HG03571 (cell line): ENCODE measurements around the gene HSDL2.
A peak's percentile ranks its signal among the peaks of the same experiment; 100 is the strongest.
"Not testable (repeated sequence)": the region's sequence is repeated elsewhere in the genome, so short reads cannot be mapped to it uniquely, and the experiment has no call there.

ENCODE experiments used
- ATAC-seq: cut with Tn5 transposase; IDR thresholded peaks from one replicate; pipeline ENCODE4 v1.9.1; 2021; ENCODE audit not compliant: unreplicated experiment

The HSDL2 gene

DNA sequence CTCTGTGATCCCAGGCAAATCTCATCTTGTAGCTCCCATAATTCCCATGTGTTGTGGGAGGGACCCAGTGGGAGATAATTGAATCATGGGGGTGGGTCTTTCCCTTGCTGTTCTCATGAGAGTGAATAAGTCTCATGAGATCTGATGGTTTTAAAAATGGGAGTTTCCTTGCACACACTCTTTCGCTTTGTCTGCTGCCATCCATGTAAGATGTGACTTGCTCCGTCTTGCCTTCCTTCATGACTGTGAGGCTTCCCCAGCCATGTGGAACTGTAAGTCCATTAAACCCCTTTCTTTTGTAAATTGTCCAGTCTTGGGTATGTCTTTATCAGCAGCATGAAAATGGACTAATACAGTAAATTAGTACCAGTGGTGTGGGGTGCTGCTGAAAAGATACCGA is 14.7 kb upstream of the HSDL2 start:
- not testable (repeated sequence) for ATAC-seq

GRCh38 chr9:112366591-112366990 is 13.3 kb upstream of the HSDL2 start:
- ATAC-seq = no peak

GRCh38 chr9:112367465-112367864 is 12.4 kb upstream of the HSDL2 start:
- ATAC-seq = no peak

- ATAC-seq = no peak
These were observed 10.1 kb upstream of the HSDL2 start for GRCh38 chr9:112369817-112370216.

DNA sequence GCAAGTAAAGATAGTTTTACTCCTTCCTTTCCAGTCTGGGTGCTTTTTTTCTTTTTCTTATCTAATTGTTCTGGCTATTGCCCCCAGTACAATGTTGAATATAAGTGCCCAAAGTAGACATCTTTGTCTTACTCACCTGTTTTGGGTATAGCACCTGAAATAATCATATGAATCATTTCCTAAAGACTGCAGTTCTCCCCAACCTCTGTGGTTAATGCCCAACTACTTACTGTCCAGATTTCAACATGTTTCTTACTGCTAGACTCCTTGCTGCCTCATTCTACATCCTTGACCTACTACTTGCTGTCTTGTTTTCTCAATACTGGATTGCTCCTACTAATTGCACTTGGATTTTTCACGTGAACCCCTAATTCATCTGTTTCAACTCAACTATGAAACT is 8.8 kb upstream of the HSDL2 start:
- no peak for ATAC-seq

GRCh38 chr9:112373666-112374065 is 6.2 kb upstream of the HSDL2 start:
- ATAC-seq = not testable (repeated sequence)

- not testable (repeated sequence) for ATAC-seq
These were observed 5.7 kb upstream of the HSDL2 start for GRCh38 chr9:112374232-112374631.

GRCh38 chr9:112375361-112375760 is 4.5 kb upstream of the HSDL2 start:
- ATAC-seq = no peak

DNA sequence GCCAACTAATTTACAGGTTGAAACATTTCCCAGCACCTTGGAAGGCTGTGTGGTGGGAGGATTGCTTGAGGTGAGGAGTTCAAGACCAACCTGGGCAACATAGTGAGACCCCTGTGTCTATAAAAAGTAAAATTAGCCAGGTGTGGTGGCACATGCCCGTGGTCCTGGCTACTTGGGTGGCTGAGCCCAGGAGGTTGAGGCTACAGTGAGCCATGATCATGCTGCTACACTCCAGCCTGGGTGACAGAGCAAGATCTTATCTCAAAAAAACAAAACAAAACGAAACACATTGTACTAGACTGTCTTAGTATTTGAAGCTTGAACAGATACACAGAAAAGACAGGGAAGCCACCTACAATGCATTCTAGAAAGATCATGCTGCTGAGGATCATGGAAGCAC is 2.8 kb upstream of the HSDL2 start:
- no peak for ATAC-seq

DNA sequence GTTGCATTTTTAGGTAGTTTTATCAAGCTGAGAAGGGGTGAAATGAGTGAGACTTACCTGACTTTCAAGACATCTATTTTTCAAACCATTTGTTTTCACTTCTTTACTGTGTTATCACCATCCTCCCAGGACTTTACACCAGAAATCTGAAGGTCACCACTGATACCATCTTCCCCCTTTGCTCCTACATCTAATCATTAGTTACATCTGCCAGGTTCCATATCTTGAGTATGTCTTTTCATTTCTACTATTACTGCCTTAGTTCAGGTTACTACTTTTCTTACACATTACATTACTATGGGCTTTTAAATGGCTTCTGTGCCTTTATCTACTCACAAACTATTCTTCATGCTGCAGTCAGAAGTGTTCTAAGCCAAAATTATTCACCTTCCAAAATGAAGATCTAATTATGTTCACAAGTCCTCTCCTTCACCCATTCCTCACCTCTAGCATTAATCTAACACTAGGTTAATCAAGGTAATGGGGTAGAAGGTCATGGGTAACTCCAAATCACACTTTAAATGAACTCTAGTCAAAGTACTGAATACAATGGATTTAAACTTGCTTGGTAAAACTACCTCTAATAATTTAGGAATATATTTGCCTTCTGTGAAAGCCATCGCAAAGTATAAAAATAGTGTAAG is 2.1 kb upstream of the HSDL2 start:
- ATAC-seq = no peak

- peak; percentile 12 for ATAC-seq
These were observed 1.4 kb upstream of the HSDL2 start for GRCh38 chr9:112378328-112379176.

DNA sequence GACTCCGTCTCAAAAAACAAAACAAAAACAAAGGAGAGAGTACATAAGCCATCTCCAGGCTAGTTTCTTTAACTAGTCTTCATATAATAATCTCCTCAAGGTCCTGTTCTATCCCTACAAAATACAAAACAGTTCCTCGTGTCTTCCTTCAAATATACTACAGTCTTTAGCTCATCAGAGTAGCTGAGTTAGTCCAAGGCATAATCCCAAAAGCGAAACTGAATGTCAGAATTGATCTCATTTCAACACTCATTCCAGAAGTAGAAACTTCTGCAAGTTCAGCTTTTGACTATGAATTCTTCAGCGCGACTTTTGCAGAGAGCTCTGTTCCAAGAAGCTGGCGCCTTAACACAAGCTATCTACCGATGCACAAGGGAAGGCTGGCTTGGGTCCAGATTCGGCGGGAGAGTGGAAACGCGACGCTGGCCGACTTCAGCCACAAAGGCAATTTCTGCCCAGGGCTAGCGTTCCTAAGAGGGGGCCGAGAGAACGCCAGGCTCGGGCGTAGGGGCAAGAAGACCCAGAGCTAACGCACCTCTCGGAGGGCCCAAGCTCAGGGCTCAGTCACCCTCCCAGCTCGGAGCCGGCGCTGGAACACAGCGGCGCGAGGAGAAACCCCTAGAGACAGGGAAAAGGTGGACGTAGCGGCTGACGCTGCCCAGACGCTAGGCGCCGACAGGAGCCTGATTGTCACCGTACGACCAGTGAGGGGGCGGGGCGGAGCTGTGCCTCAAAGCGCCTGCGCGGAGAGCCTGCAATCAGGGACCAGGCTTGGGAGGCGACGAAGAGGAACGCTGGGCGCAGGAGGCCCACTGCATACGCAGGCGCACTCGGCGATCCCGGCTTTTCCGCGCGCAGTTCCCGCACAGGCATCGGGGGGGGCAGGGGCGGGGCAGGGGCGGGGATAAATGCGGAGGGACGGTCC is 469 bp upstream of the HSDL2 start:
- peak; percentile 82 for ATAC-seq

DNA sequence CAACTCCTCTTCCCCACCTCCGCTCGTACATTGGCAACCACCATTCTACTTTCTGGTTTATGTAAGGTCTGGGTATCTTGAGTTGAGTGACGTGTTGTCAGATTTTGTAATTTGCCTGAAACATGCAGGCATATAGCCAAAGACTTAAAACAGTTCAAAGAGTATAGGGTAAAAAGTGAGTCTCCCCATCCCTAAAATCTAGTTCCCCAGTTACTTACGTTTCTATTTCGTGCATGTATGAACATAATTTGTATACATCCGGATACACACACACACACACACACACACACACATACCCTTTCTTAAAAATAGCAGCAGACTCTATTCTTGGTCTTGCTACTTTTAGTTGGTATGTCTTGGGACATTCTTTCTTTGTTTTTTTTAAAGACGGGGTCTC is 915 bp downstream of the HSDL2 start:
- no peak for ATAC-seq

DNA sequence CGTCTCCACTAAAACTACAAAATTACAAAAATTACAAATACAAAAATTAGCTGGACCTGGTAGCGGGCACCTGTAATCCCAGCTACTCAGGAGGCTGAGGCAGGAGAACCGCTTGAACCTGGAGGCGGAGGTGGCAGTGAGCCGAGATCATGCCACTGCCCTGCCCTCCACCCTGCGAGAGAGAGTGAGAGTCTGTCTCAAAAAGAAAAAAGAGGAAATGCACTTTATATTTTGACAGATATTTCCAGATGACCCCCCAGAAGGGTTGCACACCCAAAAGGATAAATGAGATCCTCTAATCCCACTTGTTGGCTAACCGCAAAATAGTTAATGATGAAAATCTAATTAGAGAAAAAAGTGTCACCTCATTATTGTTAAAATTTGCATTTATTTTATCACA is 2.2 kb downstream of the HSDL2 start:
- no peak for ATAC-seq

DNA sequence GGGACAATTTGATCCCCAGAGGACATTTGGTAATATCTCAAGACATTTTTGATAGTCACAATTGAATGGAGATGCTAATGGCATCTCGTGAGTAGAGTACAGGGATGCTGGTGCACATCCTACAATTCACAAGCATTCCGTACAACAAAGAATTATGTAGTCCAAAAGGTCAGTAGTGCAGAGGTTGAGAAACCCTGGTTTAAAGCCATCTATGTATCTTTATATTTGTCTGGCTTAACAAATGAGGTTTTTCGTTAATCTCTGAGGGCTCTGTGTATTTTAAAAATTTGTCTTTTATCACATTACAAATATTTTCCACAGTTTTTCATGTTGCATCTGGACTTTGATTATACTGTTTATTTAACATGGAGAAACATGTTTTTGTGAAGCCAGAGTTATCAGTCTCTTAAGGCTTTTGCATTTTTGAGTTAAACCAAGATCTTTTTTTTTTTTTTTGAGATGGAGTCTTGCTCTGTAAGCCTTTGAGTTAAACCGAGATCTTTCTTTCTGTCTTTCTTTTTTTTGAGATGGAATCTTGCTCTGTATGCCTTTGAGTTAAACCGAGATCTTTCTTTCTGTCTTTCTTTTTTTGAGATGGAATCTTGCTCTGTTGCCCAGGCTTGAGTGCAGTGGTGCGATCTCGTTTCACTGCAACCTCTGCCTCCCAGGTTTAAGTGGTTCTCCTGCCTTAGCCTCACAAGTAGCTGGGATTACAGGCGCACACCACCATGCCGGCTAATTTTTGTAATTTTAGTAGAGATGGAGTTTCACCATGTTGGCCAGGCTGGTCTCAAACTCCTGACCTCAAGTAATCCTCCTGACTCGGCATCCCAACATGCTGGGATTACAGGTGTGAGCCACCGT is 2.8 kb downstream of the HSDL2 start:
- no peak for ATAC-seq

DNA sequence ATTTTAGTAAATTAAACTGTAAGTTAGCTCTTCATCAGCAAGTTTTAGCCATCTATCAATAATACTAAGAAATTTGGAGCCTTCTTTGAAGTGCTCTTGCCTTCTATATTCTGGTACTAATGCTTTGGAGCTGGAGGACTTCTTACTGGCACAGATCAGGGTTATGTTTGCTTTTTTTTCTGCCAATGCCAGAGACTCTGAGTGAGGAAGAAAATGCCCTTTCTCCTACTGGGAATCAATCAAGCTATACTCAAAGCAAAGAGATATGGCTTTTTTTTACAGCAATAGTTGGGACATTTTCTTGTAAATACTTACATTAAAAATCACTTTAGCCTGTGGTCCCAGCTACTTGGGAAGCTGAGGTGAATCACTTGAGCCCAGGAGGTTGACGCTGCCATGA is 4.3 kb downstream of the HSDL2 start:
- no peak for ATAC-seq

DNA sequence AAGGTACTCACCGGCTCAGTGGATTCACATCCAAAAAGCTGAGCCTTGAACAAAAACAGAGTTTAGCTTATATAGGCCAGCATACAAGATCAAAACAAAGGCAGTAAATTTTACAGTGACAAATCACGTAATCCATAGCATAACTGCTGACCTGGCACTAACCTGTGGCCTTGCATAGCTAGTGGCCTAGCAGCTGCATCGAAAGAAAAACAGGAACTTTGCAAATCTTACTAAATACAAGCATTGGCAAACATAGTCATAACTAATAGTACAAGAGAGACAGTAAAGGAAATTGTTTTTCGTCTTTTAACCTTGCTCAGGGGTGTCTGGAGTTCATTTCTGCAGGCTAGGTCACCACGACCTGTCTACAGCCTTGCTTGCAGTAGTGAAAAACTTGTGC is 4.8 kb downstream of the HSDL2 start:
- ATAC-seq = no peak

GRCh38 chr9:112387115-112387514 is 7.2 kb downstream of the HSDL2 start:
- ATAC-seq = no peak

- not testable (repeated sequence) for ATAC-seq
These were observed 10.0 kb downstream of the HSDL2 start for GRCh38 chr9:112389897-112390296.

- ATAC-seq = not testable (repeated sequence)
These were observed 12.1 kb downstream of the HSDL2 start for GRCh38 chr9:112391936-112392560.
